Adipocyte (in vitro differentiated cells): Measurements from ENCODE around the gene RABGAP1L.
"Not testable (repeated sequence)": the region's sequence is repeated elsewhere in the genome, so short reads cannot be mapped to it uniquely, and the experiment has no call there.

Source experiments
- DNase-seq: peaks from one replicate; pipeline ENCODE4 v3.0.0-alpha.2; 2015; ENCODE audit warnings: low read depth
- H3K27me3 ChIP-seq: replicated peaks from 2 replicates; pipeline ENCODE4 v1.7.0; 2013; ENCODE audit warnings: mild to moderate bottlenecking, low read length, moderate library complexity; ENCODE audit not compliant: control insufficient read depth, insufficient read depth
- H3K36me3 ChIP-seq: 2 replicates; pipeline ENCODE4 v1.7.0; 2013; ENCODE audit warnings: low read length, mild to moderate bottlenecking, moderate library complexity; ENCODE audit not compliant: control insufficient read depth, insufficient read depth, severe bottlenecking
- H3K4me1 ChIP-seq: 2 replicates; pipeline ENCODE4 v1.7.0; 2013; ENCODE audit warnings: mild to moderate bottlenecking, low read length, moderate library complexity; ENCODE audit not compliant: control insufficient read depth, insufficient read depth
- H3K4me3 ChIP-seq: 2 replicates; pipeline ENCODE4 v1.7.0; 2013; ENCODE audit warnings: mild to moderate bottlenecking, low read length, moderate library complexity
- H3K9ac ChIP-seq: 2 replicates; pipeline ENCODE4 v1.7.0; 2013; ENCODE audit warnings: mild to moderate bottlenecking, low read length, moderate library complexity
- H3K9me3 ChIP-seq: 2 replicates; pipeline ENCODE4 v1.7.0; 2013; ENCODE audit warnings: mild to moderate bottlenecking, low read length, moderate library complexity; ENCODE audit not compliant: control insufficient read depth

The RABGAP1L gene

GRCh38 chr1:174465855-174466254 is 306.5 kb downstream of the RABGAP1L start:
- Histone ChIP-seq H3K4me3 (no peak overlapping the region), H3K27me3 (no peaks in the 10 kb centered on the region), H3K9ac (no peak overlapping the region), H3K4me1 (no peaks in the 10 kb centered on the region), H3K36me3 (no peaks in the 10 kb centered on the region), H3K9me3 (no peaks in the 10 kb centered on the region)
- no peak for DNase-seq

DNA sequence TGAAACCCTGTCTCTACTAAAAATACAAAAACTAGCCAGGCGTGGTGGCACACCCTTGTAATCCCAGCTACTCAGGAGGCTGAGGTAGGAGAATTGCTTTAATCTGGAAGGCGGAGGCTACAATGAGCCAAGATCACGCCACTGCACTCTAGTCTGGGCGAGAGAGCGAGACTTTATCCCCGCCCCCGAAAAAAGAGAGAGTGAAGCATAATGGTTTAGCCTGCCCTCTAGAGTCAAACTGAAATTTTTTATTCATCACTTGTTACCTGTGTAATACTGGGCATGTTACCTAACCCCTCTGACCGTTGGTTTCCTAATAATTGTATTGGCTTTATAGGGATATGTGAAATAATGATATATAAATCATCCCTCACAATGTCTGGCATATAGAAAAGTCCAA is 307.3 kb downstream of the RABGAP1L start:
- H3K9ac ChIP-seq: no peak overlapping the region
- no peaks in the 10 kb centered on the region for H3K27me3 ChIP-seq
- H3K4me3 ChIP-seq: no peak overlapping the region
- H3K4me1 ChIP-seq: peaks cover under 1% of the 10 kb centered on the region
- no peaks in the 10 kb centered on the region for H3K9me3 ChIP-seq
- DNase-seq: no peak
- H3K36me3 ChIP-seq: no peaks in the 10 kb centered on the region

GRCh38 chr1:174469052-174469451 is 309.7 kb downstream of the RABGAP1L start:
- no peaks in the 10 kb centered on the region for H3K9me3 ChIP-seq
- H3K4me3 ChIP-seq: no peak overlapping the region
- peaks cover 11% of the 10 kb centered on the region for H3K4me1 ChIP-seq
- no peak for DNase-seq
- H3K9ac ChIP-seq: no peak overlapping the region
- H3K36me3 ChIP-seq: no peaks in the 10 kb centered on the region
- no peaks in the 10 kb centered on the region for H3K27me3 ChIP-seq

GRCh38 chr1:174469687-174470086 is 310.4 kb downstream of the RABGAP1L start:
- Histone ChIP-seq H3K4me3 (no peak overlapping the region), H3K4me1 (peaks cover 11% of the 10 kb centered on the region), H3K27me3 (no peaks in the 10 kb centered on the region), H3K36me3 (no peaks in the 10 kb centered on the region), H3K9ac (no peak overlapping the region), H3K9me3 (no peaks in the 10 kb centered on the region)
- DNase-seq: no peak

- Histone ChIP-seq H3K4me1 (no peaks in the 10 kb centered on the region), H3K9ac (no peak overlapping the region), H3K27me3 (no peaks in the 10 kb centered on the region)
These were observed 320.0 kb downstream of the RABGAP1L start for GRCh38 chr1:174479281-174479680.

DNA sequence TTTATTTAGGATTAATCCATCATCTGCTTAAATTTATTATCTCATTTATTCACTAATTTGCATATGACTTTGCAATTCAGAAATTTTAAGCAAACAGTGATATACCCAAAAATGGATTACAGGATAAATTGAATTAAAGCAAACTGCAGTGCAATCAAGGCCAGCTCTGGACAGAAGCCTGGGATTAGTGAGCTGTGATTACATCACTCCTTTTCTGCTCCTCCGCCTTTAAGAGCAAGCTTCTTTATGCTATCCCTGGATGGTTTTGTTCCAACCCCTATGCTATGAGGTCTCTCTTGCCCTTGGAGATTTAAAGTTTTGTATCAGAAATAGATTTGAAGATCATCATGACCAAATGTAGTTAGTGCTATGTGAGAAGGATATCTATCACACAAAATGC is 321.0 kb downstream of the RABGAP1L start:
- Histone ChIP-seq H3K9ac (no peak overlapping the region), H3K27me3 (no peaks in the 10 kb centered on the region), H3K36me3 (no peaks in the 10 kb centered on the region), H3K4me1 (no peaks in the 10 kb centered on the region), H3K9me3 (no peaks in the 10 kb centered on the region), H3K4me3 (no peak overlapping the region)
- peak; percentile 17 for DNase-seq

More at GRCh38 chr1:174479281-174479680, 320.0 kb downstream of the RABGAP1L start:
- DNase-seq: no peak
- no peak overlapping the region for H3K4me3 ChIP-seq
- no peaks in the 10 kb centered on the region for H3K36me3 ChIP-seq
- H3K9me3 ChIP-seq: no peaks in the 10 kb centered on the region

GRCh38 chr1:174491606-174492005 is 332.3 kb downstream of the RABGAP1L start:
- Histone ChIP-seq H3K36me3 (no peaks in the 10 kb centered on the region), H3K27me3 (no peaks in the 10 kb centered on the region), H3K4me1 (no peaks in the 10 kb centered on the region), H3K4me3 (no peak overlapping the region), H3K9ac (no peak overlapping the region), H3K9me3 (no peaks in the 10 kb centered on the region)
- DNase-seq: no peak

GRCh38 chr1:174497478-174497877 is 338.2 kb downstream of the RABGAP1L start:
- DNase-seq: peak; percentile 32
- peaks cover 11% of the 10 kb centered on the region for H3K4me1 ChIP-seq
- no peaks in the 10 kb centered on the region for H3K9me3 ChIP-seq
- no peaks in the 10 kb centered on the region for H3K27me3 ChIP-seq
- H3K9ac ChIP-seq: no peak overlapping the region
- H3K4me3 ChIP-seq: no peak overlapping the region
- no peaks in the 10 kb centered on the region for H3K36me3 ChIP-seq

DNA sequence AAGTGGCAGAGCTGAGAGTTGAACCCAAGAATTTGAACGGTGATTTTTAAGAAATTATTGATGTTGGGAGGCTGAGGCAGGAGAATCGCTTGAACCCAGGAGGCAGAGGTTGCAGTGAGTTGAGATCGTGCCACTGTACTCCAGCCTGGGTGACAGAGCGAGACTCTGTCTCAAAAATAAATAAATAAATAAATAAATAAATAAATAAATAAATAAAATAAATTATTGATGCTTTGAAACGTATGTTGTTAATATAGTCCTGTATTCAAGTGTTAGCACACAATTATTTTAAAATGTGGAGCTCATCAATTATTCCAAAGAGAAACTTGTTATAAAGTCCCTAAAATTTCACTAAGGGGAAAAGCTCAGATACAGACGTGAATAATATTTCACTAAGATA is 357.4 kb downstream of the RABGAP1L start:
- H3K4me1 ChIP-seq, H3K27me3 ChIP-seq, H3K9ac ChIP-seq, H3K4me3 ChIP-seq, DNase-seq, H3K9me3 ChIP-seq, H3K36me3 ChIP-seq: not testable (repeated sequence)

- peaks cover 4% of the 10 kb centered on the region for H3K9me3 ChIP-seq
- no peaks in the 10 kb centered on the region for H3K4me1 ChIP-seq
- no peak for DNase-seq
- no peaks in the 10 kb centered on the region for H3K27me3 ChIP-seq
- no peaks in the 10 kb centered on the region for H3K36me3 ChIP-seq
- H3K4me3 ChIP-seq: no peak overlapping the region
- H3K9ac ChIP-seq: no peak overlapping the region
These were observed 360.5 kb downstream of the RABGAP1L start for GRCh38 chr1:174519844-174520243.

GRCh38 chr1:174531751-174532150 is 372.4 kb downstream of the RABGAP1L start:
- no peaks in the 10 kb centered on the region for H3K27me3 ChIP-seq
- no peak for DNase-seq
- H3K4me3 ChIP-seq: no peak overlapping the region
- H3K36me3 ChIP-seq: no peaks in the 10 kb centered on the region
- H3K9ac ChIP-seq: no peak overlapping the region
- no peaks in the 10 kb centered on the region for H3K4me1 ChIP-seq
- peaks cover 11% of the 10 kb centered on the region for H3K9me3 ChIP-seq

- no peaks in the 10 kb centered on the region for H3K36me3 ChIP-seq
- no peak overlapping the region for H3K9ac ChIP-seq
- no peak overlapping the region for H3K4me3 ChIP-seq
- no peak for DNase-seq
- H3K9me3 ChIP-seq: peaks cover 11% of the 10 kb centered on the region
- no peaks in the 10 kb centered on the region for H3K27me3 ChIP-seq
- H3K4me1 ChIP-seq: no peaks in the 10 kb centered on the region
These were observed 375.5 kb downstream of the RABGAP1L start for GRCh38 chr1:174534789-174535188.
